ENCODE results near the gene KATNB1. TPM values are rescaled to one million over a fixed set of nuclear protein-coding genes. Genes with fewer than 3 reads are reported as not detected.

The KATNB1 gene
- total RNA-seq, 1 experiment from 2014 or later, result 30.6 TPM

DNA sequence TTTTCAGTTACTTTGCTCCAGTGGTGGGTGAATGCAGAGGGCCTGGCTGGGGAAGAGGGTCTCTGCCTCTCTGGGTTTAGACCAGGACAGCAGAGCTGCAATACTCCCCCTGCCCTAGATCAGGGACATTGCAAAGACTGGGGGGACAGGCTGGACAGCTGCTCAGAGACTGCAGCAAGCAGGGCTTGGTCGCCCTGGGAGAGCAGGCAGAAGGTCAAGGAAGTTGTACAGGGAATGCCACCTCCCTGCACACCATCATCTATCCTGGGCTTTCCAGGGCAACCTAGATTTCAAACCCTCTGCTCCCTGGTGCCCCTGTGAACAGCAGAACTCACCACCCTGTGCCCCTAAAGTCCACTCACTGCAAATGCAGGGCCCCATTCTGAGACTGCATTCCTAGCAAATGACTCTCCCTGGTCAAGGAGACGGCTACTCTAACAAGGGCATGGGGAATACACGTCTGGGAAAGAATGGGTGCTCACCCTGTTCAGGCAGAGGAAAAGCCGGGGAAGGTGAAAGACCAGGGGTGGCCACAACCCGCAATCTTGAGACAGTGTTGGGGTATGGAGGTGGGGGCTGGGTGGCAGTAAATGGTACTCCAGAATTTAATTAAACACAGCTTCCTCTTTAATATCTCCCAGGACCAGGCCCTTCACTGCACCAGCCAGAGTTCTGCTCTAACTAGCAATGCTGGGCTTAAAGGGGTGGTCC lies 65.7 kb downstream of the KATNB1 start:
- peak overlapping the region; percentile 83 for H3K27ac Mint-ChIP-seq (ENCODE audit: low read depth, unreplicated experiment)
- peak overlapping the region; percentile 76 for H3K4me3 Mint-ChIP-seq (ENCODE audit: unreplicated experiment)
- TSS peak; percentile 35 for BruUV-seq (replicated peaks)
- ChIA-PET POLR2A (interaction anchor here (0.5 to 3.4 kb wide), 7 partner anchors 15 to 682 kb away, joined by 3 to 16 read pairs (median 3); no protein-coding TSS in a partner anchor), CTCF (interaction anchor here (0.6 to 4.4 kb wide), 5 partner anchors 9 to 62 kb away, joined by 3 to 57 read pairs (median 4); no protein-coding TSS in a partner anchor)
- DNase-seq (ENCODE audit: unreplicated experiment), result peak; percentile 65
- H3K36me3 Mint-ChIP-seq (ENCODE audit: insufficient read depth, unreplicated experiment), result peaks cover 12% of the 10 kb centered on the region
- TF ChIP-seq, protein P1, sequence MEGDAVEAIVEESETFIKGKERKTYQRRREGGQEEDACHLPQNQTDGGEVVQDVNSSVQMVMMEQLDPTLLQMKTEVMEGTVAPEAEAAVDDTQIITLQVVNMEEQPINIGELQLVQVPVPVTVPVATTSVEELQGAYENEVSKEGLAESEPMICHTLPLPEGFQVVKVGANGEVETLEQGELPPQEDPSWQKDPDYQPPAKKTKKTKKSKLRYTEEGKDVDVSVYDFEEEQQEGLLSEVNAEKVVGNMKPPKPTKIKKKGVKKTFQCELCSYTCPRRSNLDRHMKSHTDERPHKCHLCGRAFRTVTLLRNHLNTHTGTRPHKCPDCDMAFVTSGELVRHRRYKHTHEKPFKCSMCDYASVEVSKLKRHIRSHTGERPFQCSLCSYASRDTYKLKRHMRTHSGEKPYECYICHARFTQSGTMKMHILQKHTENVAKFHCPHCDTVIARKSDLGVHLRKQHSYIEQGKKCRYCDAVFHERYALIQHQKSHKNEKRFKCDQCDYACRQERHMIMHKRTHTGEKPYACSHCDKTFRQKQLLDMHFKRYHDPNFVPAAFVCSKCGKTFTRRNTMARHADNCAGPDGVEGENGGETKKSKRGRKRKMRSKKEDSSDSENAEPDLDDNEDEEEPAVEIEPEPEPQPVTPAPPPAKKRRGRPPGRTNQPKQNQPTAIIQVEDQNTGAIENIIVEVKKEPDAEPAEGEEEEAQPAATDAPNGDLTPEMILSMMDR (IDR thresholded peaks at IDR 0.05; ENCODE audit: unreplicated experiment), result no peak
- H3K27me3 Mint-ChIP-seq (ENCODE audit: insufficient read depth, unreplicated experiment), result no peaks in the 10 kb centered on the region
- intact Hi-C loops (cut with micrococcal nuclease), result loop anchor here (2.0 to 5.0 kb wide), 2 partner anchors 34 to 44 kb away; no protein-coding TSS in a partner anchor
- H3K4me1 Mint-ChIP-seq (ENCODE audit: insufficient read depth, unreplicated experiment), result peaks cover 42% of the 10 kb centered on the region
- no peaks in the 10 kb centered on the region for H3K9me3 Mint-ChIP-seq (ENCODE audit: unreplicated experiment)

DNA sequence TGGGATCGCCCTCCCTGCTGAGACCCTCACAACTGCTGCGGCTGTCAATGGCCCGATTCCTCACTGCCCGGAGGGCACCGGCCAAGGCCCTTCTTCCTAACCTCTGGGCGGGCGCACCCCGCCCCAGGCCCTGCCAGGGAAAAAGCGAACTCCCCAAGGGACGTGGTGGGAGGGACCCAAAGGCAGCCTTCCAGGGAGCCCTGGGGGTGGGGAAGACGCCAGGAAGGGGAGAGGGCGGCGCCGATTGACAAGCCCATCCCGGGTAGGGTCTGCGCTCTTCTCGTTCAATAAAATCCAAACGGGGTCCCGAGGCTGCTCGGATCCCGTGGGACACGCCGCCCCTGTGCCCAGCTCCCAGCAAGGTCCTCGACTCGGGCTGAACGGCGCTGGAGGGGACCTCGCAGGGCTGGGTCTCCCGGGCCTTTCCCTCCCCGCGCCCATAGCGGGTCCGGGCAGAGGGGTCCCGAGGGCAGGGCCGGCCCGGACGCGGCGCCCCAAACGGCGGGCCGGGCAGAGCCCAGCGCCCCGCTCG lies 66.3 kb downstream of the KATNB1 start:
- no peaks in the 10 kb centered on the region for H3K9me3 Mint-ChIP-seq (ENCODE audit: unreplicated experiment)
- peak; percentile 53 for DNase-seq (ENCODE audit: unreplicated experiment)
- peaks cover 12% of the 10 kb centered on the region for H3K36me3 Mint-ChIP-seq (ENCODE audit: insufficient read depth, unreplicated experiment)
- peak overlapping the region; percentile 97 for H3K27ac Mint-ChIP-seq (ENCODE audit: low read depth, unreplicated experiment)
- H3K4me1 Mint-ChIP-seq (ENCODE audit: insufficient read depth, unreplicated experiment), result peaks cover 49% of the 10 kb centered on the region
- no peaks in the 10 kb centered on the region for H3K27me3 Mint-ChIP-seq (ENCODE audit: insufficient read depth, unreplicated experiment)
- BruUV-seq (replicated peaks), result no TSS peak
- ChIA-PET POLR2A (interaction anchor here (0.7 to 3.4 kb wide), 5 partner anchors 15 to 226 kb away, joined by 3 to 16 read pairs (median 4); no protein-coding TSS in a partner anchor), CTCF (interaction anchor here (0.6 to 4.4 kb wide), 5 partner anchors 8 to 61 kb away, joined by 3 to 57 read pairs (median 3); no protein-coding TSS in a partner anchor)
- intact Hi-C loops (cut with micrococcal nuclease), result loop anchor here (1.0 to 5.0 kb wide), 4 partner anchors 33 to 199 kb away; partner anchors contain the start of genes USB1 and ZNF319
- TF ChIP-seq, protein P1 (IDR thresholded peaks at IDR 0.05; ENCODE audit: unreplicated experiment), result no peak
- H3K4me3 Mint-ChIP-seq (ENCODE audit: unreplicated experiment), result peak overlapping the region; percentile 76

DNA sequence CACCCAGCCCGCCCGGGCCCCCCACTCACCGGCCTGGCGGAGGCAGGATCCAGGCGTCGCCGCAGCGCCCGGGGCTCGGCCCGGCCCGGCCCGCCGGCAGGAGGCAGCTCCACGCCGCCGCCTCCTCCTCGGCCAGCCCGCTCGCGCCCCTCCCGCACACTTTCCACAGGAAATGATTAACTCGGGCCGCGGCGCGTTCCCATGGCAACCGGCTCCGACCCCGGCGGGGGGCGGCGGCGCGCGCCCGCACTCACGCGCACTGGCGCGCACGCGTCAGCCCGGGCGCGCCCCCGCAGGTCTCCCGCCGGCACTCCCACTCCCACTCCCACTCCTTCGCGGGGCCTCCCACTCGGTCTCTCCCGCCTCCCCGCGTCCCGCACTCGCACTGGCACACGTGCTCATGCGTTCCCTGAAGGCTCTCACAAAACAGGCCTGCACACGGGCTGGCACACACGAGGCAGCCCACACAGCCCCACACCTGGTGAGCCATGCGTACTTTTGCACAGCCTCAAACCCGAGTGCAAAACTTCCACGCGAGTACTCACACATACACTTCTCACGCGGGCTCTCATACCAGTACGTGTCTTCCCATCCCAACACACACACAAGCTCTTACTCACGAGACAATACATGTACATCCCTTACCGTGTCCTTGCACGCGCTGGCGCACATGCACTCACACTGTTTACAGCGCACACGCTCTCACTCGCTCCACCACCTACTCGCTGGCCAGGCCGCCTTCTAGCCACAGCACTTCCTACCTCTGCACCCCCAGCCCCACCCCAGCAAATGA lies 67.0 kb downstream of the KATNB1 start, which contains the start of gene KIFC3:
Gene KIFC3, minus strand, starts transcription at position 151 of the 793 bp plus-strand sequence. CDS start 4,248 bp downstream, outside the sequence.
- intact Hi-C loops (cut with micrococcal nuclease), result loop anchor here (1.0 to 5.0 kb wide), 3 partner anchors 45 to 198 kb away; partner anchors contain the start of genes USB1 and ZNF319
- Mint-ChIP-seq H3K9me3 (ENCODE audit: unreplicated experiment) (no peaks in the 10 kb centered on the region), H3K27me3 (ENCODE audit: insufficient read depth, unreplicated experiment) (no peaks in the 10 kb centered on the region), H3K27ac (ENCODE audit: low read depth, unreplicated experiment) (peak within 1 kb of the TSS; percentile 97), H3K4me1 (ENCODE audit: insufficient read depth, unreplicated experiment) (peaks cover 55% of the 10 kb centered on the region), H3K4me3 (ENCODE audit: unreplicated experiment) (peak within 1 kb of the TSS; percentile 76), H3K36me3 (ENCODE audit: insufficient read depth, unreplicated experiment) (peaks cover 6% of the 10 kb centered on the region)
- peak; percentile 67 for DNase-seq (ENCODE audit: unreplicated experiment)
- ChIA-PET CTCF (interaction anchor here (0.6 to 2.1 kb wide), 5 partner anchors 14 to 599 kb away, joined by 3 to 8 read pairs (median 3); no protein-coding TSS in a partner anchor), POLR2A (interaction anchor here (0.6 to 3.4 kb wide), 8 partner anchors 14 to 617 kb away, joined by 3 to 16 read pairs (median 4); partner anchors contain the start of genes PSME3IP1 and RSPRY1)
- BruUV-seq (replicated peaks), result no TSS peak
- TF ChIP-seq, protein P1 (IDR thresholded peaks at IDR 0.05; ENCODE audit: unreplicated experiment), result peak; percentile 15

All from MCF 10A (cell line).